OCI-LY1 (cell line): Measurements from ENCODE around the gene TULP3.

Experiments
- CTCF ChIP-seq: fragments of 200-600 bp; sonication (generic), shearing (Covaris generic); IDR thresholded peaks from 2 replicates; pipeline ENCODE4 v1.5.1; 2017; ENCODE audit warnings: mild to moderate bottlenecking, antibody characterized with exemption, low read length, moderate library complexity, mixed read lengths
- EZH2 ChIP-seq: fragments of 200-600 bp; sonication (generic), shearing (Covaris generic); IDR thresholded peaks from 2 replicates; pipeline ENCODE4 v1.8.0; 2017; ENCODE audit warnings: borderline replicate concordance, mixed run types, mild to moderate bottlenecking, antibody characterized with exemption, low read length, moderate library complexity, mixed read lengths

GRCh38 chr12:2957816-2958431 lies 67.2 kb downstream of the TULP3 start:
- TF ChIP-seq CTCF (no peak), EZH2 (no peak)
